Ureter (tissue), 1 donor: ENCODE measurements around the gene DBET. TPM values are rescaled to one million over a fixed set of nuclear protein-coding genes. Genes with fewer than 3 reads are reported as not detected.
"Not testable (repeated sequence)": the region's sequence is repeated elsewhere in the genome, so short reads cannot be mapped to it uniquely, and the experiment has no call there.

Experiments used
- DNase-seq: peaks from one replicate; pipeline ENCODE4 v3.0.0-alpha.2; 2020; ENCODE audit warnings: low spot score
- total RNA-seq: library from RNA; stranded (reverse); gene quantifications from one replicate; pipeline ENCODE4 v1.2.4, GENCODE V29; 2023
- donor health status: DM: yes; HTN: yes; CAD: no.

DBET gene
- total RNA-seq = 0.26 TPM

DNA sequence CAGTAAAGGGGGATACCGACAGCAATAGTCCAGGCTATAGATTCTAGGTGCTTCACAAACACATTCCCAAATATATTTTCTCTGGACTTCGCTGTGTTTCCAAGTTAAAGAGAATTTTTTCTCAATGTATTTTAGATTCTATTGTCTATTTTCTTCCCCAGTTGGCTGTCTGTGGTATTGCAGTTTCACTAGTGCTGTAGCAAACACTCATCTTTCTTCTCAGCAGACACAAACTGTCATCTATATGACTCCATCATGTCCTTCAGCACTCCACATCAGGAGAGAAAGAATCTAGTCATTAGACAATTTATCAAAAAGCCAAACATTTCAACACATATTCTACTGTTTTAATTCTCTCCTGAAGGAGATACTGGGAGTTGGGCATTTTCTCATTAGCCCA lies at the start of gene DBET:
Gene DBET, plus strand, starts transcription at position 161 of the 400 bp plus-strand sequence.
- not testable (repeated sequence) for DNase-seq

DNA sequence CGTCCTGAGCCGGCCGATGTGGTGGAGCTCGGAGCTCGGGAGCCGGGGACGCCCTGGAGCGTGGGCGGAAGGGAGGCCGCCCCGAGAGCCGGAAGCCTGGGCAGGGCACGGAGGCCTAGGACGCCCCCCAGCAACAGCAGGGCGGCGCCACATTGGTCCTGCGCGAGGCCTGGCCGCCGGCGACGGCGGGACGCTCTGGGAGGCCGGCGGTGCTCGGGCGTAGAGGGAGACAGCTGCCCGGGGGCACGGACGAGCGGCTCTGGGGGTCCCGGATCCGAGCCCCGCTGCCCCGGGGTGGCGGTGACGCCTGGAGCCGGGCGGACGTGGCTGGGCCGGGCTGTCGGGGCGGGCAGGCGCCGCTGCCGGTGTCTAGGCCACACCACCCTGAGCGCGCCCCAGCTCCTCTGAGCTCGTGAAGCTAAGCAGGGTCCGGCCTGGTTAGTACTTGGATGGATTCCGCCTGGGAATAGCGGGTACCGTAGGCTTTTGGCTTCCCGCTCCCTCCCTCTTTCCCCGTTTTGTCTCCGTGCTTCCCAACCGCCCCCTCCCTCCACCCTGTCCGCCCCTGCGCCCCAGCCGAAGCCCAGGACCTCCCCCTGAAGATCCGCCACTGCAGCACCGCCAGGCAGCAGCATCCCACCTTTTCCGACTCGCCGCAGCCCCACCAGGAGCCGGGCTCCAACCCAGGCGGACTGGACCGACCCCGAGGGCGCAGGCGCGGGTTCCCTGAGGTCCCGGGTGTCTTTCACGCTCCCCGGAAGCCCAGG lies 49.3 kb upstream of the DBET start:
- no peak for DNase-seq

DNA sequence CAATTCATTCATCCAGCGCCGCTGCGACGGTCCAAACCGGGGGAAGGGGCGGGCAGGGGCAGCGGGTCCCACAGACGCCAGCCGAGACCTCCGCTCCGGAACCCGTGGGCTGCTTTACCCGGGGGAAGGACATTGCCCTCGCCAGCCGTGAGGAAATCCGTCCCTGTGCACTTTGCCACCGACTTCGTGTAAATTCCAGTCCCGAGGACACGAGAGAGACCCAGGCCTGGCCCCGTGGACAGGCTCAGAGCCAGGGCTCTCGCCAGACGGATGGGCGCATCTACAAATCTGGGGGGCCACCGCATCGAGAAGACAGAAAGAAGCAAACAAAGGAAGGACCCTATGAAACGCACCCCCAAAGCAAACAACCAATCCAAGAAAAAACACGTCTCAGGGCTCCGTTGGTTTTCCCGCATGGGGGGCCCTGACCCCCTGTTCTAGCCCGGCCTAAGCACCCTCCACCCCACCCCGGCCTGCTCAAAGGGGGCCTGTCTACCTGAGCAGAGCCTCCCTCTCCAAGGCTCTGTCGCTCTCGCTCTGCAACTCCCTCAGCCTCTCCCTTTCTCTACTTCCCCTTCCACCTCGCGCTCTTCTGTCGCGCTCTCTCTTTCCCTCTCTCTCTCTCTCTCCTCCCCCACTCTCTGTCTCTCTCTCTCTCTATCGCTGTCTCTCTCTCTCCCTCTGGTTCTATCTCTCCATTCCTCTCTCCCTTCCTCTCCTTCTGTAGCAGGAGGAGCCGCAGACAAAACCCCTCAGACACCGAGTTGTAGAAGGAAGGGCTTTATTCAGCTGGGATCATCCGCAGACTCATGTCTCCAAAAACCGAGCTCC lies 48.5 kb upstream of the DBET start:
- DNase-seq = no peak

DNA sequence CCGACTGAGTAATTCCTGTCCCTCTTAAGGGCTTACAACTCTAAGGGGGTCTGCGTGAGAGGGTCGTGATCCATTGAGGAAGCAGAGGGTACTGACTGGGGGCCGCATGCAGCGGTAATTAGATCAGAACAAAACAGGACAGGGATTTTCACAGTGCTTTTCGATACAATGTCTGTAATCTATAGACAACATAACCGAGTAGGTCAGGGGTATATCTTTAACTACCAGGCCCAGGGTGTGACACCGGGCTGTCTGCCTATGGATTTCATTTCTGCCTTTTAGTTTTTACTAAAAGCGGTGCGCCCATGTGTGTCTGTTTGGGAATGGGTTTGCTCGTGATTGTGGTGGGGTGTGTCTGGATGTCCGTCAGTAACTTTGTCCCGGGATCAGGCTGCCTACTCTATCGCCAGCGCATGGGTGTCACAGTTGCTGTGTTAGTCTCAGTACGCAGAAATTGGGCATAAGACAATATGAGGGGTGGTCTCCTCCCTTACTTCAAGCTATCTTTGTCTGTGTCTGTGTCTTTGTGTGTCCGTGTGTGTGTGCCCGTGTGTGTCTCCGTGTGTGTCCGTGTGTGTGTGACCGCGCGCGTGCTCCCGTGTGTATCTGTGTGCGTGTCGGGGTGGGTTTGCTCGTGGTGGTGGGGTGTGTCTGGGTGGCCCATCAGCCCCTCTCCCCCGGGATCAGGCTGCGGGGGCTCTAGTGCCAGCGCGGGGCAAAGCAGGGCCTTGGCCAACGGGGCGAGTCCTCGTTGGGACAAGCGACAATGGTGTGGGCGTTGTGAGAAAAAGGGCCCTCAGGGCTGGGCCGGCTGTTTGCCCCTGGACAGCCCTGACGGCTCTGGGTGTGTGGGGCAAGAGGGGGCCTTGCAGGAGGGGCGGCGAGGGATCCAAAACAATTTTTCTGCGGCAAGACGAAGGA lies 47.7 kb upstream of the DBET start:
- no peak for DNase-seq

DNA sequence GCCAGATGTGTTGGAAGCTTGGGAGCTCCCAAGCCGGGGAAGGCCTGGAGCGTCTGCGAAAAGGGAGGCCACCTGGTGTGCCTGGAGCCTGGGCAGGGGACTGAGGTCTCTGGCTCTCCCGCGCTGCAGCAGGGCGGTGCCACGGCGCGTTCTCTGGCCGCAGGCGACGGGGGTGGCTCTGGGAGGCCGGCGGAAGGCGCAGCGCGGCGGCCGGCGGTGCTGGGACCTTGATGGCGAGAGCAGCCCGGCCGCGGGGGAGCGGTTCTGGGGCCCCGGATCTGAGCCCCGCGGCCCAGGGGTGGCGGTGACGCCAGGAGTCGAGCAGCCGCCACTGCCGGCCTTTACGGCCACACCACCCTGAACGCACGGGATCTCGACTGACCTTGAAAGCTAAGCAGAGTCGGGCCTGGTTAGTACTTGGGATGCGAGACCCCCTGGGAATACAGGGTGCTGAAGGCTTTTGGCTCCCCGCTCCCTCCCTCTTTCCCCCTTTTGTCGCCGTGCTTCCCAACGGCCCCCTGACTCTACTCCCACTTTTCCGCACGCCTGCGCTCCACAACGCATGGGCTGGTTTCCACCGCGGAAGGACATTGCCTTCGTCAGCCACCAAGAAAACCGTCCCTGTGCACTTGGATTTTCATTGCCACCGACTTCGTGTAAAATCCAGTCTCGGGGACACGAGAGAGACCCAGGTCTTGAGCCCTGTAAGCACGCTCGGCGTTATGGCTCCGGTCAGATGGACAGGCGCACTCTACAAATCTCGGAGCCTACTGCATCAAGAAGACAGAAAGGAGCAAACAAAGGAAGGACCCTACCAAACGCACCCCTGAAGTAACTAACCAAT lies 46.7 kb upstream of the DBET start:
- no peak for DNase-seq

DNA sequence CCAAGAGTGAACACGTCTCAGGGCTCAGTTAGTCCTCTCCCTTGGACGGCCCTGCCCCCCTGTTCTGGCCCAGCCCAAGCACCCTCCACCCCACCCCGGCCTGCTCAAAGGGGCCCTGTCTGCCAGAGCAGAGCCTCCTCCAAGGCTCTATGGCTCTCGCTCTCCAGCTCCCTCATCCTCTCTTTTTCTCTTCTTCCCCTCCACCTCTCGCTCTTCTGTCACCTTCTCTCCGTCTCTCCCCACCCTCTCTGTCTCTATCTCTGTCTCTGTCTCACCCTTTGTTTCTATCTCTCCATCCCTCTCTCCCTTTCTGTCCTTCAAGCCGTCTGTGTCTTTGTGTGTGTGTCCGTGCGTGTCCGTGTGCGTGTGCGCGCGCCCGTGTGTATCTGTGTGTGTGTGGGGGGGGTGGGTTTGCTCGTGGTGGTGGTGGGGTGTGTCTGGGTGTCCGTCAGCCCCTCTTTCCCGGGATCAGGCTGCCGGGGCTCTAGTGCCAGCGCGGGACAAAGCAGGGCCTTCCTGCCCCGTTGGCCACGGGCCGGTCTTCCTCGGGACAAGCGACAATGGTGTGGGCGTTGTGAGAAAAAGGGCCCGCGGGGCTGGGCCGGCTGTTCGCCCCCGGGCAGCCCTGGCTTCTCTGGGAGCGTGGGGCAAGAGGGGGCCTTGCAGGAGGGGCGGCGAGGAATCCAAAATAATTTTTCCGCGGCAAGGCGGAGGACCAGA lies 45.9 kb upstream of the DBET start:
- DNase-seq = no peak

DNA sequence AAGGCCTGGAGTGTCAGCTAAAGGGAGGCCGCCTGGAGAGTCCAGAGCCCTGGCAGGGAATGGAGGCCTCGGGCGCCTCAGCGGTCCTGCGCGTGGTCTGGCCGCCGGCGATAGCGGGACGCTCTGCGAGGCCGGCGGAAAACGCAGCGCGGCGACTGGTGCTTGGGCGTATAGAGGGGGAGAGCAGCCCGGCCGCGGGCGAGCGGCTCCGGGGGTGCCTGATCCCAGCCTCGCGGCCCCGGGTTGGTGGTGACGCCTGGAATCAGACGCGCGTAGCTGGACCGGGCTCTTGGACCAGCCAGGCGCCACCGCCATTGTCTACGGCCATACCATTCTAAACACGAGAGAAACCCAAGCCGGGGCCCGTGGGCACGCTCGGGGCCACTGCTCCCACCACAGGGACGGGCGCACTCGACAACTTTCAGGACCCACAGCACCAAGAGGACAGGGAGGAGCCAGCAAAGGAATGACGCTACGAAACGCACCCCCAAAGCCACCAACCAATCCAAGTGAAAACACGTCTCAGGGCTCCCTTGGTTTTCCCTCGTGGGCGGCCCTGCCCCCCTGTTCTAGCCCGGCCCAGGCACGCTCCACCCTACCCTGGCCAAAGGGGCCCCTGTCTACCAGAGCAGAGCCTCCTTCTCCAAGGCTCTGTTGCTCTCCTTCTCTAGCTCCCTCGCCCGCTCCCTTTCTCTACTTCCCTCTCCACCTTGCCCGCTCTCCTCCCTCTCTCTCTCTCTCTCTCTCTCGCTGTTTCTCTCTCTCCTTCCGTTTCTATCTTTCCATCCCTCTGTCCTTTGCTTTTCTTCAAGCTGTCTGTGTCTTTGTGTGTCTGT lies 45.1 kb upstream of the DBET start:
- DNase-seq = no peak

DNA sequence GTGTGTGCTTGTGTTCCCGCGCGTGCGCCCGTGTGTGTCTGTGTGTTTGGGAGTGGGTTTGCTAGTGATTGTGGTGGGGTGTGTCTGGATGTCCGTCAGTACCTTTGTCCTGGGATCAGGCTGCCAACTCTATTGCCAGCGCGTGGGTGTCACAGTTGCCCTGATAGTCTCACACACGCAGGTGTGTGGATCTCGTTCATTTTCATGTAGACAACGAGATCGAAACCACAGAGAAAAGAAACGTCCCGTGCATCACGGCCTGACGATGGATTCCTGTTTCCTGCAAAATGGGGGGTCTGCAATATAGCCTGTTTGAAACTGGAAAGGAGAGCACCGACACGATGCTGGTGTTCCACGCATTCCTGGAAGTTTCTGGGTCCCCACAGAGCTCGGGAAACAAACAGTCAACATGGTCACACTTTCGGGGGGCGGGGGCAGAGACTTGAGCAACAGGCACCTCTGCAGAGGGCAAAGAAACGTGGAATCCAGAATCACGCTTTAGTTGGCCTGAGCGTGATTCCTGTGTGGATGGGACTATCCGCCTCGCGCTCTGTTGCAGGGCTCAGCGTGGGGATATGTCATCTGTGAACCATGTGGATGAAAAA lies 44.3 kb upstream of the DBET start:
- DNase-seq = not testable (repeated sequence)

DNA sequence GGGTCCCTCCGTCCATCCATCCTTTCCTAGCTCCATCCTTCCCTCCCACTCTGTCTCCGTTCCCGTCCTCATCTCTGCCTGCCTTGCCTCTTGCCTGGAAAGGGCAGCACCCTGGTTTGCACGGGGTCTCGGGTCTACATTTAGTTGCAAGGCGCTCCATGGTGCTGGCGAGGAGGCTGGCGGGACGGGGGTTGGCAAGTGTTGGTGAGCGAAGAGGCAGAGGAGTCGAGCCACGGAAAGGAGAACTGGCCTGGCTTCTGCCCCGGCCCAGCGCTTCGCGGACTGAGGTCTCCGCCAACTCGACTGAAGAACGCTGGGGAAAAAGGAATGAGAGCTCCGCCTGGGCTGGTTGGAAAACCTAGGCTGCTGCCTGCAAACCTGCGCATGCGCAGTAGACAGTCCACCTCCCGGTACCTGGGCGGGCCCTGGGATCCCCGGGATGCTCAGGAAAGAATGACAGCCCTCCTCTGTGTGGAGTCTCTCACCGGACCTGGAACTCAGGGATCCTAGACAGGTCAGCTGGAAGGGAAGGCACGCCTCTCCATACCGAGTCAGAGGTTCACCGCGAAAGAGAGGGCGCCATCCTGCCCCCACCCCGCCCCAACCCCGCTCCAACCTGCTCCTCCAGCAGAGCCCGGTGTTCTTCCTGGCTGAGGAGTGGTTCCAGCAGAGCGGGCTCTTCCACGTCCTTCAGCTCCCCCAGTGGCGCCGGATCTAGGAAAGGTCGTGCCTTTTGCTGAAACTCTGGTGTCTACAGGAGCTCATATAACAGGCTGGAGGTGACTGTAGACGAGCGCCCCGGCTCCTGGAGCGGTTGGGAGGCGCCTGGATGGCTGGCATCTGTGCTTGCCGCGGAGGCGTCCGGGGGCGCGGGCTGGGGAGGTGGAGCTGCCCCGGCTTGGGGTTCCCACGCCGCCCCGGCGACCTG lies 43.2 kb upstream of the DBET start:
- DNase-seq = no peak

DNA sequence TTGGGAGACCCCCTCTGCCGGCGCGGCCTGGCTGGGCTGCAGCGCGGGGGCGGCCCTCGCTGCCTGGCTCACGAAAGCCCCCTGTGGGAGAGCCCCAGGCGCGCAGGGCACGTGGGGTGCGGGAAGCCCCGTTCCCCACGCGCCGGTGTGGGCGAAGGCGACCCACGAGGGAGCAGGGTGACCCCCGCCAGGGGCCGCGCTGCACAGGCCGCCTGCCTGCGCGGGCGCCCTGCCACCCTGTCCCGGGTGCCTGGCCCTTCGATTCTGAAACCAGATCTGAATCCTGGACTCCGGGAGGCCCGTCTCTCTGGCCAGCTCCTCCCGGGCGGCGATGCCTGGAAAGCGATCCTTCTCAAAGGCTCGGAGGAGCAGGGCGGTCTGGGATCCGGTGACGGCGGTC lies 42.3 kb upstream of the DBET start:
- DNase-seq = not testable (repeated sequence)

DNA sequence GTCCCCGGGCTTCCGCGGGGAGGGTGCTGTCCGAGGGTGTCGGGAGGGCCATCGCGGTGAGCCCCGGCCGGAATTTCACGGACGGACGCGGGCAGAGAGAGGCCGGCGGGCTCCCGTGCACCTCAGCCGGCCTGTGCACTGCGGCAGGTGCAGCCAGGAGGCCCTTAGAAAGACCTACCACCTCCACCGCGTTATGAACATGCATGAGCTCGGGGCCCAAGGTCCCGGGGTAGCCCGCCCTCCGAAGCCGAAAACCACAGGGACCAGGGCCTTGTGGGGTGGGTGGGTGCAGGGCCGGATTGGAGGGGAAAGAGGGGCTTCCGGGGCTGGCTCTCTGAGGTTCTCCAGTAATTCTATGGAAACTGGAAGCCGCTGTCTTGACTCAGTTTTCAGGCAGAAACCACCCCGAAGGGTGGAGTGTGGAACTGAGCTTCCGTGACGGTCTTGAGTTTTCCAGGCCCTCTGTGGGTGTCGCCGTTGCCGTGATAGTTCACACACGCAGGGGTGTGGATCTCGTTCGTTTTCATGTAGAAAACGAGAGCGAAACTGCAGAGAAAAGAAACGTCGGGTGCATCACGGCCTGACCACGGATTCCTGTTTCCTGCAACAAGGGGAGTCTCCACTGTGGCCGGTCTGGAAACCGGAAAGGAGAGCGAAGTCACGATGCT lies 41.6 kb upstream of the DBET start:
- DNase-seq = not testable (repeated sequence)

DNA sequence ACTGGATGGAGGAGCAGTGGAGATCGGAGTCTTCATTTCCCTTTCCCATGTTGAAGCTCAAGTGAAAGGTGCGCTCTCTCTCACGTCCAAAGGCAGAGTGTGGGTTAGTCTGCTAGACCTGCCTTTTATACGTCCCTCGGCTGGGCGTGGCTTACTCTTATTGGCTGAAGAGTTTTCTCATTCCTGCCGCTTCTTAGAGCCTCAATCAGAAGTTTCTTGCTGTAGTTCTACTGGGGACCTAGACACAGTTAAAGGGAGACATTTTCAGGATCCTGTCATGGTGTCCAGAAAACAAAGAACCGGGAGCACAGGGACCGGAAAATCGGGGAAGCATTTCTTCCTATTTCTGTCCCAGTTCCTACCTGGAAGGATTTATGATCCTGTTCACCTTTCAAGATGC lies 37.1 kb upstream of the DBET start, which contains the start of gene FRG2:
Gene FRG2, minus strand, starts transcription at position 101 of the 400 bp plus-strand sequence. Its CDS starts 52 bp downstream, at position 49.
- not testable (repeated sequence) for DNase-seq

DNA sequence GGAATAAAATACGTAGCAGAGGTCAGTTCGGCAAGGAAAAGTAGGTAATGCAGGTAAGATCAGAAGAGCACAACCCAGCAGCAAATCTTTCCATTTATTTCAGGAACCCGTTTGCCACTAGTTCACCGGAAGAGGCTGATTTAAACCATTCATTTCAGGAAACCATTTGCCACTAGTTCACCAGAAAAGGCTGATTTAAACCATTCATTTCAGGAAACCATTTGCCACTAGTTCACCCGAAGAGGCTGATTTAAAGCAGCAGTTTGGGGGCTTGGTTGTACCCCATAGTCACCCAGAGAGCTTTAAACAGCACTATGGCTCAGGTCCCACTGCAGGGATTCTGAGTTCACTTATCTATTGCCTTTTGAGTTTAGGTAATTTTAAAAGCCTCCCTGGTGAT lies 33.0 kb upstream of the DBET start:
- not testable (repeated sequence) for DNase-seq

DNA sequence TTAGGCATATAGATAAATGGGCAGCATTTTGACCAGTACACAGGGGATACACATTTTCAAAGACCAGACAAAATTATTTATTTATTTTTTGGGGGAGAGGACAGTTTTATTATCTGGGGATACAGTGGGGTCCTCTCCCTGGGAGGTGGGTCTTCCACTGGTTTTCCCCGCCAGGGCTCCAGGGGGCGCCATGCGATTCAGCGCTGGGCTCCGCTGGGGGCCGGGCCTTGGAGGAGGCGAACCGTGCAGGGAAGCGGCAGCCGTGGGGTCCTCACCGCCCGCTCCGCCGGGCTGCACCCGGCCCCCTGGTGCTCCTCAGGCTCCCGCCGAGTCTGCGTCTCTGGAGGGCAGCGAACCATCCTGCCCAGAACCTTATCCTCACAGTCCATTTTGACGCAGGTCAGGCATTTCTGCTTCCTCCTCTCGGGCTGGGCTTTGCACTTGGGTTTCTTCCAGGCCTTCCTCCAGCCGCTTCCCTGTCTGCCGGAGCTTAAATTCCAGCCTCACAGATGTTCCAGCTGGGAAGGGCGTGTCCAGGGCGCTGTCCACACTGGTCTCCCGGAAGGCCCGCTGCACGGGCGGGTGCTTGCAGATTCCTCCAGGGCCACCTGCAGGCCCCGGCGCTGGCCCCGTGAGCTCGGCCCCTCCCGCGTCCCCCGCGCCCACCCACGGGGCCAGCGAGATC lies 26.5 kb upstream of the DBET start:
- not testable (repeated sequence) for DNase-seq

DNA sequence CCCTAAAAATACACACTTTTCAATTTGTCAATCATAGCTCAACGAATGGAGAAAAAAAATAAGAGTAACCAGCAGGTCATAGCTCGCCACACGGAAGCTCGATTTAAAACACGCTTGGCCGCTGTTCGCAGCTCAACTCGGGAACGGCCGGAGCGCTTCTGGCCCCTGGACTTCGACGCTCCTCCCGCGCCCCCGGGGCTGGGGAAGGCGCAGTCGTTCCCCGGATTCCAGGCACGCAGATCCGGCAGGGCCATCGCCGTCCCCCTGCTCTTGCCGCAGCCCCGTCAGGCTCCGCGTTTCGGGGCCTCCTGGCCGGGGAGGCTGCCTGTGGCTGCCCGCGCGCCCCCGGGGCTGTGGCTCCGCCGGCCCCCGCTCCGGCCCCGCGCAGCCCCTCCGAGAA lies 23.4 kb upstream of the DBET start:
- DNase-seq = not testable (repeated sequence)

DNA sequence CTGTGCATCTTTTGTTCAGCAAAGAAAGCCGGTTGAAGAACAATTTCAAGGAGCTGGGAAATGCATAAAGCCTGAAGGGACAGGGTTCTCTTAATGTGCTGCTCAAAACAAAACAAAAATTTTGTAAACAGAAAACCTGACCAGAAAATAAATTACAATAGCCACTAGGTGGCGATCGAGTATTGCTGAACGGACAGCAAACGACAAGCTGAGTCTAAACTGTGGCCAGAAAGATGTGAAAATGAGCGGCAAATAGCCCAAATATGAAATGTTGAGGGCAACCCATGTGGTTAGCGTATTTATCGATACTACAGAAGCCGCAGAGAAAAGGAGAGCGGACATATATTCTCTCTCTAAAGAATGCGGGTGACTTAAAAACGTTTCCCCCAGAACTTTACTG lies 16.7 kb upstream of the DBET start:
- DNase-seq = not testable (repeated sequence)
